NCI-H2171 (cell line): ENCODE measurements around the gene LEP.
"Not testable (repeated sequence)": the region's sequence is repeated elsewhere in the genome, so short reads cannot be mapped to it uniquely, and the experiment has no call there.

Source experiments
- DNase-seq: peaks from one replicate; lab custom pipeline; 2025; lab: John Stamatoyannopoulos, UW

Gene LEP

GRCh38 chr7:128274246-128274883 is 33.3 kb downstream of the LEP start:
- no peak for DNase-seq

- no peak for DNase-seq
These were observed 34.0 kb downstream of the LEP start for GRCh38 chr7:128274884-128275603.

GRCh38 chr7:128275681-128276080 is 34.6 kb downstream of the LEP start:
- no peak for DNase-seq

- DNase-seq, result no peak
These were observed 37.3 kb downstream of the LEP start for GRCh38 chr7:128278366-128278765.

GRCh38 chr7:128279124-128279713 is 38.1 kb downstream of the LEP start:
- no peak for DNase-seq

- not testable (repeated sequence) for DNase-seq
These were observed 39.4 kb downstream of the LEP start for GRCh38 chr7:128280451-128280850.

GRCh38 chr7:128281605-128282380 is 40.7 kb downstream of the LEP start:
- no peak for DNase-seq

GRCh38 chr7:128284102-128284501 is 43.0 kb downstream of the LEP start:
- DNase-seq, result no peak

- DNase-seq, result no peak
These were observed 46.5 kb downstream of the LEP start for GRCh38 chr7:128287556-128287955.

GRCh38 chr7:128298004-128298403 is 56.9 kb downstream of the LEP start:
- not testable (repeated sequence) for DNase-seq

- DNase-seq, result no peak
These were observed 58.1 kb downstream of the LEP start for GRCh38 chr7:128299109-128299607.

- DNase-seq, result no peak
These were observed 61.1 kb downstream of the LEP start for GRCh38 chr7:128302139-128302538.

- DNase-seq, result no peak
These were observed 62.1 kb downstream of the LEP start for GRCh38 chr7:128303133-128303532.

GRCh38 chr7:128303643-128304042 is 62.6 kb downstream of the LEP start:
- no peak for DNase-seq

GRCh38 chr7:128304212-128304611 is 63.1 kb downstream of the LEP start:
- peak; percentile 1 for DNase-seq

GRCh38 chr7:128307061-128307460 is 66.0 kb downstream of the LEP start:
- DNase-seq, result no peak
